ENCODE data around the gene CCDC187.

DNA sequence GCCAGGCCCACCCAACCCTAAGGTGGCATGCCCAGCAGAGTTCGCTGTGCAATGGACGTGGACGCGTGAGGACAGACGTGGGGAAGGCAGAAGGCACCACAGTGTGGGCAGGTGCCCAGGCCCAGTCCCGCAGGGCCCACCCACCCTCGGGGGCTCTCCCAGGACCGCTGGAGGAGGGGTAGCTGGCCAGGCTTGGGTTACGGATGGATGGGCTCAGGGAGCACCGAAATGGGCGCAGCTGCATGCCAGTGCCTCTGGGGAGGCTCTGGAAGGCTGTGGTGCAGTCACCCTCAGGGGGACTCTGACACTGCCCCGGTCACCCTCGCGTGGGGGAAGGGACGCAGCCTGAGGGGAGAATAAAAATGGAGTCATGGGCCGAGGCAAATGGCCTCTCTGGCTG is 13.8 kb upstream of the CCDC187 start:
- TF ChIP-seq, protein P1, sequence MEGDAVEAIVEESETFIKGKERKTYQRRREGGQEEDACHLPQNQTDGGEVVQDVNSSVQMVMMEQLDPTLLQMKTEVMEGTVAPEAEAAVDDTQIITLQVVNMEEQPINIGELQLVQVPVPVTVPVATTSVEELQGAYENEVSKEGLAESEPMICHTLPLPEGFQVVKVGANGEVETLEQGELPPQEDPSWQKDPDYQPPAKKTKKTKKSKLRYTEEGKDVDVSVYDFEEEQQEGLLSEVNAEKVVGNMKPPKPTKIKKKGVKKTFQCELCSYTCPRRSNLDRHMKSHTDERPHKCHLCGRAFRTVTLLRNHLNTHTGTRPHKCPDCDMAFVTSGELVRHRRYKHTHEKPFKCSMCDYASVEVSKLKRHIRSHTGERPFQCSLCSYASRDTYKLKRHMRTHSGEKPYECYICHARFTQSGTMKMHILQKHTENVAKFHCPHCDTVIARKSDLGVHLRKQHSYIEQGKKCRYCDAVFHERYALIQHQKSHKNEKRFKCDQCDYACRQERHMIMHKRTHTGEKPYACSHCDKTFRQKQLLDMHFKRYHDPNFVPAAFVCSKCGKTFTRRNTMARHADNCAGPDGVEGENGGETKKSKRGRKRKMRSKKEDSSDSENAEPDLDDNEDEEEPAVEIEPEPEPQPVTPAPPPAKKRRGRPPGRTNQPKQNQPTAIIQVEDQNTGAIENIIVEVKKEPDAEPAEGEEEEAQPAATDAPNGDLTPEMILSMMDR (conservative IDR thresholded peaks at IDR 0.05; ENCODE audit: low read depth, low read length): no peak
- no peak for TF ChIP-seq CEBPB (IDR thresholded peaks at IDR 0.05; ENCODE audit: low read depth, low read length)
- no peak for TF ChIP-seq BHLHE40 (IDR thresholded peaks at IDR 0.05; ENCODE audit: low read depth, low read length)
- no peak for TF ChIP-seq POLR2A (IDR thresholded peaks at IDR 0.05; ENCODE audit: low read depth, low read length)
- TF ChIP-seq SMC3 (IDR thresholded peaks at IDR 0.05; ENCODE audit: low read depth, low read length): no peak
- TF ChIP-seq, protein P2, sequence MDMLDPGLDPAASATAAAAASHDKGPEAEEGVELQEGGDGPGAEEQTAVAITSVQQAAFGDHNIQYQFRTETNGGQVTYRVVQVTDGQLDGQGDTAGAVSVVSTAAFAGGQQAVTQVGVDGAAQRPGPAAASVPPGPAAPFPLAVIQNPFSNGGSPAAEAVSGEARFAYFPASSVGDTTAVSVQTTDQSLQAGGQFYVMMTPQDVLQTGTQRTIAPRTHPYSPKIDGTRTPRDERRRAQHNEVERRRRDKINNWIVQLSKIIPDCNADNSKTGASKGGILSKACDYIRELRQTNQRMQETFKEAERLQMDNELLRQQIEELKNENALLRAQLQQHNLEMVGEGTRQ (IDR thresholded peaks at IDR 0.05; ENCODE audit: low read depth, low read length): no peak
- TF ChIP-seq RCOR1 (IDR thresholded peaks at IDR 0.05; ENCODE audit: insufficient replicate concordance, low read length): no peak
- TF ChIP-seq CHD1 (IDR thresholded peaks at IDR 0.05; ENCODE audit: low read depth, low read length): no peak
- TF ChIP-seq, protein P3, sequence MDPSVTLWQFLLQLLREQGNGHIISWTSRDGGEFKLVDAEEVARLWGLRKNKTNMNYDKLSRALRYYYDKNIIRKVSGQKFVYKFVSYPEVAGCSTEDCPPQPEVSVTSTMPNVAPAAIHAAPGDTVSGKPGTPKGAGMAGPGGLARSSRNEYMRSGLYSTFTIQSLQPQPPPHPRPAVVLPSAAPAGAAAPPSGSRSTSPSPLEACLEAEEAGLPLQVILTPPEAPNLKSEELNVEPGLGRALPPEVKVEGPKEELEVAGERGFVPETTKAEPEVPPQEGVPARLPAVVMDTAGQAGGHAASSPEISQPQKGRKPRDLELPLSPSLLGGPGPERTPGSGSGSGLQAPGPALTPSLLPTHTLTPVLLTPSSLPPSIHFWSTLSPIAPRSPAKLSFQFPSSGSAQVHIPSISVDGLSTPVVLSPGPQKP (IDR thresholded peaks at IDR 0.05; ENCODE audit: borderline replicate concordance, low read depth, low read length): no peak
- TF ChIP-seq RAD21 (IDR thresholded peaks at IDR 0.05; ENCODE audit: low read length): no peak
- TF ChIP-seq FOS (IDR thresholded peaks at IDR 0.05; ENCODE audit: low read depth, low read length): no peak
- TF ChIP-seq NFE2L2 (IDR thresholded peaks at IDR 0.05; ENCODE audit: low read depth, low read length): no peak
- no peak for TF ChIP-seq RFX5 (IDR thresholded peaks at IDR 0.05; ENCODE audit: low read depth, low read length)
- TF ChIP-seq MXI1 (IDR thresholded peaks at IDR 0.05; ENCODE audit: borderline replicate concordance, low read depth, low read length): no peak
